Measurements from ENCODE around the gene SLC38A9. TPM values are rescaled to one million over a fixed set of nuclear protein-coding genes. Genes with fewer than 3 reads are reported as not detected.

The SLC38A9 gene
- total RNA-seq, 4 donors from 2014 or later, result 13.2 to 26.2 (median 20.1) TPM

DNA sequence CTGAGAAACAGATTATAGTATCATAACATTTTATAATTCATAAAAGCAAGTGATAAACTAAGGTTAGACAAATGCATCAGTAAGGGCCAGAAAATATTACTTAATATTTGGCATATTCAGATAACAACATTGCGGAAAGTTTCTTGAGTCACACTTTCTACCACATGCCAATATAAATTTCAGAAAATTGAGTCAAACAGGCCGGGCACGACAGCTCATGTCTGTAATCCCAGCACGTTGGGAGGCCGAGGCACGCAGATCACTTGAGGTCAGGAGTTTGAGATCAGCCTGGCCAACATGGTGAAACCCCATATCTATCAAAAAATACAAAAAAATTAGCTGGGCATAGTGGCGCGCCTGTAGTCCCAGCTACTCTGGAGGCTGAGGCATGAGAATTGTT, 47.1 kb downstream of the SLC38A9 start:
- no peak for DNase-seq (ENCODE audit: low spot score)
- TF ChIP-seq, protein P1, sequence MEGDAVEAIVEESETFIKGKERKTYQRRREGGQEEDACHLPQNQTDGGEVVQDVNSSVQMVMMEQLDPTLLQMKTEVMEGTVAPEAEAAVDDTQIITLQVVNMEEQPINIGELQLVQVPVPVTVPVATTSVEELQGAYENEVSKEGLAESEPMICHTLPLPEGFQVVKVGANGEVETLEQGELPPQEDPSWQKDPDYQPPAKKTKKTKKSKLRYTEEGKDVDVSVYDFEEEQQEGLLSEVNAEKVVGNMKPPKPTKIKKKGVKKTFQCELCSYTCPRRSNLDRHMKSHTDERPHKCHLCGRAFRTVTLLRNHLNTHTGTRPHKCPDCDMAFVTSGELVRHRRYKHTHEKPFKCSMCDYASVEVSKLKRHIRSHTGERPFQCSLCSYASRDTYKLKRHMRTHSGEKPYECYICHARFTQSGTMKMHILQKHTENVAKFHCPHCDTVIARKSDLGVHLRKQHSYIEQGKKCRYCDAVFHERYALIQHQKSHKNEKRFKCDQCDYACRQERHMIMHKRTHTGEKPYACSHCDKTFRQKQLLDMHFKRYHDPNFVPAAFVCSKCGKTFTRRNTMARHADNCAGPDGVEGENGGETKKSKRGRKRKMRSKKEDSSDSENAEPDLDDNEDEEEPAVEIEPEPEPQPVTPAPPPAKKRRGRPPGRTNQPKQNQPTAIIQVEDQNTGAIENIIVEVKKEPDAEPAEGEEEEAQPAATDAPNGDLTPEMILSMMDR (IDR thresholded peaks at IDR 0.05), result no peak

DNA sequence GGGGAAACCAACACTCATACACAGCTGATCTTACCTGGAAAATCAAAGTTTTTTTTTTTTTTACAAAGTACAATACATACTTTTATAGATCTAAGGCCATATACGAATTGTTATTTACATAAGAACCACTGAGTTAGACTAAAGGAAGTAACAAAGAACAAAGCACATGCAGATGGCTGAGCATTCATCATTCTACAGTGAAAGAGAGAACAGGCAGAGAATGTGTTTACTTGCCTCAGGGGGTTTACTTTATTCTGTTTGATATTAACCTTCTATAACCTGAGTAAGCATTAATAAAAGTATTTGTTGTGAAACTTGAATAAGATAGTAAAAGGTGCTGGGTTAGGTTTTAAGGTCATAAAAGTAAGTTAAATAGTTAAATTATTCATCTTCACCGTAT, 54.7 kb downstream of the SLC38A9 start:
- TF ChIP-seq, protein P1 (IDR thresholded peaks at IDR 0.05), result no peak
- no peak for ATAC-seq (ENCODE audit: low FRiP score)
- no peak for DNase-seq (ENCODE audit: low spot score)

More for the DNA sequence above, 47.1 kb downstream of the SLC38A9 start:
- ATAC-seq (ENCODE audit: low FRiP score), result peak; percentile 54

DNA sequence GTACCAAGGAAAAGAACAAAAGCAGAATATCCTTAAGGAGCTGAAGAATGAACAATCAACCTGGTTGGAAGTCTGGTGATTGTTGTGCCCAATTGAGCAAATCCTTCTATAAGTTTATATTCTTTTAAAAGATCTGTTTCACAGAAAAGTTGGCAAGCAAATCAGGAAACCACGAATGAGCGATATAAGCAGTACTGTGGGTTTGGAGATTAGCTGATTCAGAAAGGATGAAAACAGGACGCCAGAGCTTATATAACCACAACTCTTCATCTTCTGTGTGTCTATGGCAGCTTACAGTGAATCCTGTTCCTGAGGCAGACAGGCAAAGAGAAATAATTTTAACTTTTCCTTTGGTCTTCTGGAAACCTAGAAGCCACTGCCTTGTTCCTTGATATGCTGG, 61.7 kb downstream of the SLC38A9 start:
- TF ChIP-seq, protein P1 (IDR thresholded peaks at IDR 0.05), result no peak
- ATAC-seq (ENCODE audit: low FRiP score) (no peak), DNase-seq (ENCODE audit: low spot score) (no peak)

DNA sequence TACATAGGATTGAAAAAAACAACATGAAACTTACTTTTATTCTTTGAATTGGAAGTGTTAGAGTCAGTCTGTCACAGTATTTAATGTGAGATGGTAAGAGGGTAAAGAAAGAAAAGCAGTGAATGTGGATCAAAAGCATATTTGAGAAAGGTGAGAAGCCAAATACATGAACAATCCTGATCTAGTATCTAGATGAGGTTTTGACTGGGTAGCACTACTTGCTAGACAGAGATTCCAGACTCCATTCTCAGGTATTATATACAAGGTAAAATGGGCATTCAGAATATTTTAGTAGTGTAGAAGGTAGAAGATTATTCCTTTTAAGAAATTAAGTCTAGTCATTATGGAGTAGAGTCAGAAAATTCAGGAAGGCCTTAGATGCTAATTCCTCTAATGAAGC, 62.2 kb downstream of the SLC38A9 start:
- TF ChIP-seq, protein P1 (IDR thresholded peaks at IDR 0.05), result no peak
- ATAC-seq (ENCODE audit: low FRiP score) (no peak), DNase-seq (ENCODE audit: low spot score) (no peak)

DNA sequence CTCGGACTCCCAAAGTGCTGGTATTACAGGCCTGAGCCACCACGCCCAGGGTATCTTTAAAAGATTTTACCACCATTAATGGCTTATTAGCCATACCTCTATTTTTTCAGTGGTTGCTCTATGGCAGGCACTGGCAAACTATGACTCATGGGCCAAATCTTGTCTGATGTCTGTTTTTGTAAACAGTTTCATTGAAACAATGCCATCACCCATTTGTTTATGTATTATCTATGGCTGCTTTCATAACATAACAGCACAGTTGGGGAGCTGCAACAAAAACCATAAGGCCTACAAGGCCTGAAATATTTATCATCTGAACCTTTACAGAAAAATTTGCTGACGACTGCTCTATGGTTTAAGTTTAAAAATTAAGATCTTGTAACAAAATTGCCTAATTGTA, 66.8 kb downstream of the SLC38A9 start:
- TF ChIP-seq, protein P1 (IDR thresholded peaks at IDR 0.05), result no peak
- DNase-seq (ENCODE audit: low spot score) (no peak), ATAC-seq (ENCODE audit: low FRiP score) (no peak)

DNA sequence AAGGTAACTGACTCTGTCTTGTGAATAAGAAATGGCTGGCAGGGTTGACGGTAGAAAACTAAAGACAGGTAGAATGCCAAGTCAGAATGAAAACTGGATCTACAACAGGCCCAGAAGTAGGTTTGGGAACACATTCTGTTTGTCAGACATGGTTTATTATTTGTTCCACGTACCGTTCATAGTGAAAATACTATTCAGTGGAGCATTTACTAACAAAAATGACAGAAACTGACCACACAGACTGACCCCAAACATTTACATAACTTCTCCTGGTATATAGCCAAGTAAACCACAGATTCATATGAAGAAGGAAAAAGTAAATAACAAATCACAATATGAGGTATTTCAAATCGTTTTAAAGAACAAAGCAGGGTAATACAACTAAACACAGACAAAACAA, 73.7 kb downstream of the SLC38A9 start:
- TF ChIP-seq, protein P1 (IDR thresholded peaks at IDR 0.05), result no peak
- ATAC-seq (ENCODE audit: low FRiP score), result no peak

DNA sequence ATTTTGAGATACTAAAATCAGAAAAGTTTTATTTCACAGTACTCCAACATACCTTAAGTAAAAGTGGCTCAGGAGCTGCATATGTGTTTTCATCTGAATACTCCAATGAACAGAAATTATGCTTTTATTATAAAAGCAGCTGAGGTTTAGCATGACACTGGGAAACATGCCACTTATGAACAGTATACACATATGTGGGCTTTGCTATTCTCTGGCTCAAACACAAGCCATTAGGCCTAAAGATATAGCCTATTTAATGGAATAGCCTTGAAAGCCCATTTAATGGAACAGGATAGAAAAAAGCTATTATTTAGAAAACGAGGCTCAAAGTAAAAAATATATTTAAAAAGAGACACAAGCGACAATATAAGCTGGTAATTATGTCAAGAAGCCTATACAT, 74.1 kb downstream of the SLC38A9 start:
- DNase-seq (ENCODE audit: low spot score), result no peak
- TF ChIP-seq, protein P1 (IDR thresholded peaks at IDR 0.05), result no peak
- no peak for ATAC-seq (ENCODE audit: low FRiP score)

More for the DNA sequence above, 73.7 kb downstream of the SLC38A9 start:
- no peak for DNase-seq (ENCODE audit: low spot score)
